Cortex of kidney (tissue), 1 donor: Measurements from ENCODE around the gene VSIG8.

Experiments
- DNase-seq: peaks from one replicate; lab custom pipeline; 2025; lab: John Stamatoyannopoulos, UW

The VSIG8 gene

DNA sequence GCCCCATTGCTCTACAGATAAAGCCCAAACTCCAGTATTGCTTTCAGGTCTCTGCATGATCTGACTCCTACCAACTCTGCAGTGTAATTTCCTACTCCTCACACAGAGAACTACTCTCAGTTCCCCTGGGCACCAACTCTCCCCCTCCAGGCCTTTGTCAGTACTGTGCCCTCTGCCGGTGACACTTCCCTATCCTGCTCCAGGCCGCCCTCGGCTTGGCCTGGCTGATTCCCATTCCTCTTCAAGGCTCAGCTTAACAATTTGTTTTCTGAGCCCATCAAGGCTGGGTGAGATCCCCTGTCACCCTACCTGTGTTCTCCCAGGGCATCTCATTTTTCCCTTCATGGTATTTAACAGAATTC, 33.2 kb downstream of the VSIG8 start:
- no peak for DNase-seq

DNA sequence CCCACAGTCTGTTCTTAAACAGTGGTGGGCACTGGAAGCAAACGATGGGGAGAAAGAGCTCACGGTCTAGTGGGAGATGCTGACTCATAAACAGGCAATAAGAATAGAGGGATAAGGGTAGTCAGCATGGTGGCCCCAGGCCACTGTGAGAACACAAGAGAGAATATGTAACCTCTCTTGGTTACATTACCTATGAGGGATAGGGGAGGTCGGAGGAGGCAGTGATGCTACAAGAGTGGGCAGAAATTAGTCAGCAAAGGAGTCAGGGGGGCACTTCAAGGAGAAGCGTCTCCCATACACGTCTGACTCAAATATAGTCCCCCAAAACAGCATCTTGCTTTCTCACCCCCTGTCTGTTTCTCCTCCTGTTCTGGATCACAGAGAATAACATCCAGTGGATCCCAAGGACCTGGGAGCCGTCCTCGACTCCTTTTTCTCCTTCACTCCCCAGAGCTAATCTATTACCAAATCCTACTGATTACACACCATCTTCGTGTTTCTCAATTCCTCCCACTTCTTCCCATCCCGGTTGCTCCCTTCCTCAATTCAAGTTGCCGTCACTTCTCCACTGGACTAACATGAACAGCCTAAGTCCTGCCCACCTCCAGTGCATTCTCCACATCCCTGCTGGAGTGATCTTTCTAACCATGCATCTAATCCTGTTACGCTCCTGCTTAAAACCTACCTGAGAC, 33.7 kb downstream of the VSIG8 start:
- no peak for DNase-seq

DNA sequence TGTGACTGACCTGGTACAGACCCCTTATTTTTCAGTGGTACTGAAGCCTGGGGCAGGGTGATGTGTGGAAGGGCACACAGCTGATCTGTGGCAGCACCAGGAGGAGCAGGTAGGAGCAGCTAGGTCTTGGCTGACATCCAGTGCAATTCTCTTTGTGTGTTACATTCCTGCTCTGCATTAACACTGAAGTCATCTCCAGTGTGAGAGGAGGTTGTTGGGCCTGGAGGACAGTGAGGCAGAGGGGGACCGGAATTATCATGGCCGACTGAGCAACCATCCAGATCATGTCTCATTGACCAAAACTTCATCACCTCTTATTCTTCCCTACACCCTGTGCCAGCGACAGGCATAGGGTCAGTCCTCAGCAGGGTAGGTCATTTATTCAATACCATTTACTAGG, 34.3 kb downstream of the VSIG8 start:
- DNase-seq, result no peak

DNA sequence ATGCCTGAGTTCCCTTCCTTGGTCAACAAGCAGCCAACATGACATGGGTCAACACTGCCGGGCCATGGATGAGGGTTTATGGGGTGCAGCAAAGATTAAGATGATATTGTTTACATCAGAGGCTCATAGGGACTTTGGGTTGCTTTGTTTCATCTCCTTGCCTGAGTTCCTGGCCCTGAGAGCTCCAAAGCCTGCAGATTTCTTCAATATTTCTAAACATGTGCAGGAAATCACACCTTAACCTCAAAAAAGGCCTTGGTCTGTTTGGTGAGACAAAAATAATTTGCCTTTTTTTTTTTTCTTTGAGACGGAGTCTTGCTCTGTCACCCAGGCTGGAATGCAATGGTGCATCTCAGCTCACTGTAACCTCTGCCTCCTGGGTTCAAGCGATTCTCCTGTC, 34.9 kb downstream of the VSIG8 start:
- DNase-seq, result no peak

DNA sequence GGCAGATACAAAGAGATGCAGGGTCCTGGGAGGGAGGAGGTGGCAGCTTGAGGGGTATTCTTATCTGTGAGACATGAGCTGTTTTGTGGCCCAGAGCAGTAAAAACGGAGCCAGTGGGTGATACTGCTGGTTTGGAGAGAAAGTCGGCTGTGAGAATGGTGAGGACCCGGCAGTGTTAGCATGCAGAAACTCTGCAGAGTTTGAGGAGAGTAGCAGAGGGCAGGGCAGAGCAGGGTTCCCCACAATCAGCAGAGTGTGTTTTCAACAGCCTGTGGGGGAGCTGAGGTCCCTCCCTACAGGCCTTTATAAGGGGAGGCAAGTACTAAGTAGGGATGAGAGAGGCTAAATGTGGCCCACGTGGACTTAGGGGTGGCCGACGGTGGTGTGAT, 35.4 kb downstream of the VSIG8 start:
- no peak for DNase-seq

DNA sequence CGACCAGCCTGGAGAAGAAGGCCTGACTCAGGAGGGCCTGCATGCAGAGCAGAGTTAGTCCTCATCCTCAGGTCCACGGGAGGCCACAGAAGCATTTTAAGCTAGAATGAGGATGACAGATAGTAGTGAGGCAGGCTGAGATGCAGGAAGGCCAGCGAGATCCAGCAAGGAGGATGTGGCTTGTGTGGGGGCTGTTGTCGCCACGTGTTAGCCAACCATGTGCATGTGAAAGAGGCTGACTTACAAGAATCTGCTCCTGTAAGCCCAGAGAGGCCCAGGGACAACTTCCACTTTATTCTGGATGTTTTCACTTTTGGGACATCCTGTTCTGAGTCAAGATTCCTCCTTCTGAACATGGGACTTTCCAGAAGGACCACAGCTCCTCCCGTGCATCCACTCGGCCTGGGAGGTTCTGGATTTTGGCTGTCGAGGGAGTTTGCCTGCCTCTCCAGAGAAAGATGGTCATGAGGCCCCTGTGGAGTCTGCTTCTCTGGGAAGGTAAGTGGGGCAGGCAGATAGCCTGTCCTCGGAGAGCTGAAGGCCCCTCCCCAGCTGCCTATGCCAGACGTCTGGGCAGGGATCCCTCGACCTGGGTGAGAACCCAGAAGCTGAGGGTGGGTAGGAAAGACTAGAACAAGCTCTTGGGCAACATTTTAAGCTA, 35.9 kb downstream of the VSIG8 start, which contains the start of gene SLAMF8:
TSS of gene SLAMF8 (plus strand) at position 433 of the 661 bp plus-strand sequence. CDS start at position 459, 26 bp downstream.
- no peak for DNase-seq

DNA sequence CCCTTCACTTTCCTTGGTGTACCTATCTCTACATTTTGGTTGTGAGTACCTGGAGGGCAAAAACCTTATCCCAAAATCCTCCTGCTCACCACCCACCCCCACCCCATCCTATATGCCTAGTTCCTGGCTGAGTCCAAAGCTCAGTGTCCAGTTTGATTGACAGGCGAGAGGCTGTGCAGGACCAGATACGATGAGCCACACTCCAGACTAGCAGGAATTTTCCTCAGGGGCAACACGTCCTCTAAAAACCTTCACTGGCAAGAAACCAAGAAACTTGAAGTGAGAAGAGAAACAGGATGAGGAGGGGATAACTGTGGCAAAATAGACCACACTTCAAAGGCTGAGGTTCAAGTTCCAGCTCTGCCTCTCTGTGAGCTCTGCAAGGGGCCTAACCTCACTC, 36.9 kb downstream of the VSIG8 start:
- no peak for DNase-seq

DNA sequence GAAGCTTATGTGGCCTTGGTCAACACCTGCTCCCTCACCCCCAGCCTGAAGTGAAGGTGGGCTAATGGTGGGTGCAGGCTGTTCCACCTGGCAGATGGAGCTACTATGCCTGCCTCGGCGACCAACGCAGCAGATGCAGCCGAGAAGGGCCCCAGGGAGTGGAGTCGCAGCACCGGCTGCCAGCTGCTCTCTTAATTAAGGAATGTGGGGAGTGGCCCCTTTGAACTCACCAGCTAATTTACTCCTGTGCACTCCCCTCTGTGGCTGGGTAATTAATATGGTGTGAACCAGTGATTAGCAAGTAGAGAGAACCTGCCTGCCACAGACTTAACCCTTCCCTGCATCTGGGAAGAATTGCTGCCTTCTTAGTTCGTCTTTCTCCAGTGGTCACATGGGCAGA, 39.1 kb downstream of the VSIG8 start:
- no peak for DNase-seq

DNA sequence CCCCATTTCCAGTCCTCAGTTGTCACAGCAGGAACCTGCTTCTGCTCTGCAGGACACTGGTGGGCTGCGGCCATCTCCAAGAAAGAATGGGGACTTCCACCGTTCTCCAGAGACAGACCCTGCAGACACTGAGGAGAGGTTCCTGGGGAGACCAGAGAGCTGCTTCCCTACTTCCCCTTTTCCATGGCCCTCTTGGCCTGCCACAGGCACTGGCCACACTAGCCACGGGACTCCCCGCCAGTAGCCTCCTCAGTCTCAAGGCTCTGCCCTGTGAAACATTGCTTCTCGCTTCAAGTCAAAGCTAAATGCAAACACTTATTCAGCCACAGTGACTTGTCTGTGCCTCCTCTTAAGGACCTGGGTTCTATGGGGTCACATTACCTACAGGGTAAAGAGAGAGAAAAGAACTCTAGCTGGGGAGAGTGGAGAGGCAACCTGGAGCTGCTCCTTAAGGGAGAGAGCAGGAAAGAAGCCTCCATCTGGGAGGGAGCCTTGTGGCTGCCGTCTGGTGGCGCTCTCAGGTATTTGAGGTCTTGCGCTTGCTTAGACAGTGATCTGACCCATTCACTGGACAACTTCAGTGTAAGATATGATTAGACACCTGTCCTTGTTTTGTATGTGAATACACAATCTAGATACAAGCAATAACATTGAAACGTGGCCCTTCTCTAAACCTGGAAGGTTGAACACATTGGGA, 41.1 kb downstream of the VSIG8 start:
- DNase-seq, result no peak

DNA sequence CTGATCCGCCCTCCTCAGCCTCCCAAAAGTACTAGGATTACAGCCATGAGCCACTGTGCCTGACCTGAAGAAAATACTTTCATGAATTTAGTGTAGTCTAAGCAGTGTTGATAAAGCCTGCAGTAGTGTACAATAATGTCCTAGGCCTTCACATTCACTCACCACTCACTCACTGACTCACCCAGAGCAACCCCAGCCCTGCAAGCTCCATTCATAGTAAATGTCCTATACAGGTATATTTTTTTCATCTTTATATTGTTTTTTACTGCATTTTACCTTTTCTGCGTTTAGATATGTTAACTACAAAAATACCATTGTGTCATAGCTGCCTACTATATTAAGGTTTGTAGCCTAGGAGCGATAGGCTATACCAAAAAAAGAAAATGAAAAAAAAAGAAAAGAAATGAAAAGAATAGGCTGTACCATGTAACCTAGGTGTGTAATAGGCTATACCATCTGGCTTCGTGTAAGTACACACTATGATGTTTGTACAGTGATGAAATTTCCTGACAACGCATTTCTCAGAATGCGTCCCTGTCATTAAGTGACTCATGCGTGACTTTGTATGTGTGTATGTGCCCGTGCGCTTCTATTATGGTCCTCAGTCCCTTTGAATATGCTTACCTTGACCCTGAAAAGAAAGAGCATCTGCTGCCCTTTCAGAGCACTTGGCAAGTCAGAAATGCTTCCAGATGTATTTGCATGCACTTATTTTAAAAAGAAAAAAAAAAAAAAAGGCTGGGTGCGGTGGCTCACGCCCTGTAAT, 45.0 kb downstream of the VSIG8 start:
- DNase-seq, result no peak

DNA sequence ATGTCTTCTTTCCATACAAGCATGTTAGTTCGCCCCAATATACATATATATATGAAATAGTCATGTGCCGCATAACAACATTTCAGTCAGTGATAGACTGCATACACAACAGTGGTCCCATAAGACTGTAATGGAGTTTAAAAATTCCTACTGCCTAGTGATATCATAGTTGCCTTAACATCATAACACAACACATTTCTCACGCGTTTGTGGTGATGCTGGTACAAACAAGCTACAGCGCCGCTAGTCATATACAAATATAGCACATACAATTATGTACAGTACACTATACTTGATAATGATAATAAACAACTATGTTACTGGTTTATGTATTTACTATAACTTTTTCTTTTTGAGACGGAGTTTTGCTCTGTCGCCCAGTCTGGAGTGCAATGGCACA, 46.5 kb downstream of the VSIG8 start:
- DNase-seq, result no peak

DNA sequence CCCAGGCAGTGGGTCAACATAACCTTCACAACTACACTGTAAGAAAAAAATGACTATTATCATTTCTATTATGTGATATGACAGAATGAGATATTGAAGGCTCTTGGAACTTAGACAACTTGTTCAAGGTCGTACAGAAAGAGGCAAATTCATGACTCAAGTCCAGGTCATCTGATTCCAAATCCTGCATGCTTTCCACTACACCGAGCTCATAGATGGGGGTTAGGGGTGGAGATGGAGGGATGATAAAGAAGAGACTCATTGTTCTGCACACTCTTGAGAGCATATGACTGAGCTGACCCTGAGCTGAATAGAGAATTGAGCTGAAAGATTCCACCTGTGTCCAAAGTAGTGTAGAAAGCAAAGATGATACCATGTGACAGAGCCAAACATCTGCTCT, 57.5 kb downstream of the VSIG8 start:
- no peak for DNase-seq
